Measurements from ENCODE around the gene DACT2.

GRCh38 chr6:168367285-168367751 is 47.7 kb upstream of the DACT2 start:
- TF ChIP-seq ZC3H10 (CRISPR knock-in tag; IDR thresholded peaks at IDR 0.05) (no peak), ARNTL (CRISPR knock-in tag; IDR thresholded peaks at IDR 0.05; ENCODE audit: borderline replicate concordance, low read depth) (no peak), PPARA (CRISPR knock-in tag; IDR thresholded peaks at IDR 0.05; ENCODE audit: borderline replicate concordance) (no peak)
